HEK293 (cell line): ENCODE data around the gene RPEL1.

Experiments
- CTCF ChIA-PET: fragments of 350-600 bp; formaldehyde crosslinking; extraction: SDS; loops from one replicate; lab custom pipeline; 2021; ENCODE audit warnings: antibody characterized with exemption; lab: Yijun Ruan, JAX
- POLR2A ChIA-PET: fragments of 300-600 bp; formaldehyde crosslinking; extraction: SDS; loops from one replicate; lab custom pipeline; 2020; ENCODE audit warnings: antibody characterized with exemption, inconsistent platforms; lab: Yijun Ruan, JAX
- H3K27ac ChIP-seq: fragments of 200-500 bp; sonication (Bioruptor generic); 2 replicates; pipeline ENCODE4 v1.5.1; 2014; ENCODE audit warnings: low read depth, low read length, control low read depth, inconsistent platforms; ENCODE audit errors: extremely low read depth
- H3K36me3 ChIP-seq, 2 experiments: fragments of 200-500 bp in 1 of 2; sonication (Bioruptor generic) in 1 of 2; 1 replicate in 1 of 2; 2 replicates in 1 of 2; pipeline ENCODE4 v1.5.1; 2014 to 2017; ENCODE audit warnings: inconsistent platforms in 2 of 2, low read length in 2 of 2; ENCODE audit not compliant: control insufficient read depth in 2 of 2, insufficient read depth in 1 of 2
- H3K4me1 ChIP-seq: fragments of 200-500 bp; sonication (Bioruptor generic); 2 replicates; pipeline ENCODE4 v1.5.1; 2014; ENCODE audit warnings: mild to moderate bottlenecking, low read length, inconsistent platforms; ENCODE audit not compliant: control insufficient read depth, insufficient read depth
- H3K4me3 ChIP-seq: 2 replicates; pipeline ENCODE4 v1.5.1; 2011; ENCODE audit warnings: low read depth, mild to moderate bottlenecking, control low read depth, low read length, moderate library complexity
- H3K9me3 ChIP-seq: fragments of 200-500 bp; sonication (Bioruptor generic); 2 replicates; pipeline ENCODE4 v1.5.1; 2014; ENCODE audit warnings: low read depth, low read length, inconsistent platforms; ENCODE audit not compliant: control insufficient read depth, insufficient read depth
- HOXA7 ChIP-seq: sonication (generic); formaldehyde crosslinking; IDR thresholded peaks from 2 replicates; pipeline ENCODE4 v1.8.1; 2022; ENCODE audit warnings: missing genetic modification reagents, borderline replicate concordance
- KLF10 ChIP-seq: fragments of 450-650 bp; IDR thresholded peaks from 2 replicates; pipeline ENCODE4 v1.5.1; 2018; ENCODE audit warnings: missing biosample characterization, mild to moderate bottlenecking, missing genetic modification characterization
- PRDM6 ChIP-seq: fragments of 450-650 bp; formaldehyde crosslinking; IDR thresholded peaks from 2 replicates; pipeline ENCODE4 v1.5.1; 2017; ENCODE audit warnings: missing biosample characterization, missing genetic modification characterization
- SP3 ChIP-seq: fragments of 450-650 bp; formaldehyde crosslinking; IDR thresholded peaks from 2 replicates; pipeline ENCODE4 v1.5.1; 2016; ENCODE audit warnings: missing biosample characterization, missing genetic modification characterization
- TRIM28 ChIP-seq: IDR thresholded peaks from 2 replicates; pipeline ENCODE4 v1.6.1; 2011; ENCODE audit warnings: low read length, control low read depth, borderline replicate concordance
- ZBTB11 ChIP-seq: fragments of 450-650 bp; formaldehyde crosslinking; conservative IDR thresholded peaks from 2 replicates; pipeline ENCODE4 v1.5.1; 2016; ENCODE audit warnings: low read depth, missing biosample characterization, missing genetic modification characterization
- ZBTB26 ChIP-seq: fragments of 450-650 bp; formaldehyde crosslinking; optimal IDR thresholded peaks from 2 replicates; pipeline ENCODE3; 2016; ENCODE audit warnings: missing biosample characterization, mild to moderate bottlenecking, missing genetic modification characterization
- ZBTB7A ChIP-seq: fragments of 450-650 bp; formaldehyde crosslinking; IDR thresholded peaks from 2 replicates; pipeline ENCODE4 v1.5.1; 2016; ENCODE audit warnings: low read depth, missing biosample characterization, missing genetic modification characterization
- ZNF112 ChIP-seq: fragments of 450-650 bp; formaldehyde crosslinking; IDR thresholded peaks from 2 replicates; pipeline ENCODE4 v1.5.0; 2017; ENCODE audit warnings: missing biosample characterization, missing genetic modification characterization
- ZNF133 ChIP-seq: fragments of 450-650 bp; formaldehyde crosslinking; IDR thresholded peaks from 2 replicates; pipeline ENCODE4 v1.5.1; 2016; ENCODE audit warnings: missing biosample characterization, missing genetic modification characterization
- ZNF19 ChIP-seq: fragments of 450-650 bp; formaldehyde crosslinking; IDR thresholded peaks from 2 replicates; pipeline ENCODE4; 2016; ENCODE audit warnings: missing biosample characterization, missing genetic modification characterization, low read depth
- ZNF239 ChIP-seq: fragments of 450-650 bp; formaldehyde crosslinking; IDR thresholded peaks from 2 replicates; pipeline ENCODE4 v1.5.1; 2016; ENCODE audit warnings: missing biosample characterization, missing genetic modification characterization
- ZNF302 ChIP-seq: fragments of 450-650 bp; formaldehyde crosslinking; IDR thresholded peaks from 2 replicates; pipeline ENCODE4 v1.5.1; 2016; ENCODE audit warnings: missing biosample characterization, missing genetic modification characterization, low read depth
- ZNF311 ChIP-seq: fragments of 450-650 bp; formaldehyde crosslinking; IDR thresholded peaks from 2 replicates; pipeline ENCODE4 v1.5.1; 2017; ENCODE audit warnings: missing biosample characterization, missing genetic modification characterization, borderline replicate concordance
- ZNF37A ChIP-seq: fragments of 450-650 bp; IDR thresholded peaks from 2 replicates; pipeline ENCODE4 v1.5.1; 2018; ENCODE audit warnings: missing biosample characterization, missing genetic modification characterization
- ZNF423 ChIP-seq: fragments of 450-650 bp; formaldehyde crosslinking; IDR thresholded peaks from 2 replicates; pipeline ENCODE4 v1.5.1; 2016; ENCODE audit warnings: missing biosample characterization, missing genetic modification characterization
- ZNF596 ChIP-seq: fragments of 450-650 bp; IDR thresholded peaks from 2 replicates; pipeline ENCODE4 v1.5.0; 2018; ENCODE audit warnings: missing biosample characterization, mild to moderate bottlenecking, missing genetic modification characterization, moderate library complexity
- ZNF610 ChIP-seq: fragments of 450-650 bp; formaldehyde crosslinking; IDR thresholded peaks from 2 replicates; pipeline ENCODE4 v1.5.1; 2016; ENCODE audit warnings: missing biosample characterization, missing genetic modification characterization, borderline replicate concordance
- ZNF624 ChIP-seq: fragments of 450-650 bp; formaldehyde crosslinking; IDR thresholded peaks from 2 replicates; pipeline ENCODE4 v1.5.1; 2017; ENCODE audit warnings: missing biosample characterization, missing genetic modification characterization
- ZNF677 ChIP-seq: fragments of 450-650 bp; IDR thresholded peaks from 2 replicates; pipeline ENCODE4 v1.5.0; 2018; ENCODE audit warnings: missing biosample characterization, mild to moderate bottlenecking, missing genetic modification characterization, moderate library complexity
- ZNF704 ChIP-seq: fragments of 450-650 bp; formaldehyde crosslinking; IDR thresholded peaks from 2 replicates; pipeline ENCODE4 v1.5.1; 2016; ENCODE audit warnings: missing biosample characterization, missing genetic modification characterization
- ZNF830 ChIP-seq: fragments of 450-650 bp; IDR thresholded peaks from 2 replicates; pipeline ENCODE4 v1.5.0; 2018; ENCODE audit warnings: missing biosample characterization, missing genetic modification characterization, low read depth, mild to moderate bottlenecking, moderate library complexity
- ZSCAN16 ChIP-seq: fragments of 450-650 bp; formaldehyde crosslinking; IDR thresholded peaks from 2 replicates; pipeline ENCODE4 v1.5.1; 2016; ENCODE audit warnings: missing biosample characterization, missing genetic modification characterization
- ZSCAN30 ChIP-seq: fragments of 450-650 bp; IDR thresholded peaks from 2 replicates; pipeline ENCODE4 v1.5.1; 2018; ENCODE audit warnings: missing biosample characterization, mild to moderate bottlenecking, missing genetic modification characterization, moderate library complexity
- ZSCAN5A ChIP-seq: fragments of 450-650 bp; formaldehyde crosslinking; IDR thresholded peaks from 2 replicates; pipeline ENCODE4 v1.5.1; 2016; ENCODE audit warnings: missing biosample characterization, missing genetic modification characterization
- TF ChIP-seq, protein P1 (sequence below): fragments of 450-650 bp; formaldehyde crosslinking; IDR thresholded peaks from 2 replicates; pipeline ENCODE4 v1.5.1; 2017; ENCODE audit warnings: missing biosample characterization, missing genetic modification characterization
- TF ChIP-seq, protein P2 (sequence below): IDR thresholded peaks from 2 replicates; pipeline ENCODE4 v1.6.1; 2011; ENCODE audit warnings: mild to moderate bottlenecking, low read depth, low read length, borderline replicate concordance

Gene RPEL1

GRCh38 chr10:103284170-103284569 lies 38.5 kb downstream of the RPEL1 start (continued):
- TF ChIP-seq ZBTB11 (tag by site-specific recombination) = no peak
- no peak for TF ChIP-seq TRIM28
- no peak for TF ChIP-seq ZNF677 (tag by site-specific recombination)
- TF ChIP-seq PRDM6 = peak; percentile 82
- TF ChIP-seq, protein P1, sequence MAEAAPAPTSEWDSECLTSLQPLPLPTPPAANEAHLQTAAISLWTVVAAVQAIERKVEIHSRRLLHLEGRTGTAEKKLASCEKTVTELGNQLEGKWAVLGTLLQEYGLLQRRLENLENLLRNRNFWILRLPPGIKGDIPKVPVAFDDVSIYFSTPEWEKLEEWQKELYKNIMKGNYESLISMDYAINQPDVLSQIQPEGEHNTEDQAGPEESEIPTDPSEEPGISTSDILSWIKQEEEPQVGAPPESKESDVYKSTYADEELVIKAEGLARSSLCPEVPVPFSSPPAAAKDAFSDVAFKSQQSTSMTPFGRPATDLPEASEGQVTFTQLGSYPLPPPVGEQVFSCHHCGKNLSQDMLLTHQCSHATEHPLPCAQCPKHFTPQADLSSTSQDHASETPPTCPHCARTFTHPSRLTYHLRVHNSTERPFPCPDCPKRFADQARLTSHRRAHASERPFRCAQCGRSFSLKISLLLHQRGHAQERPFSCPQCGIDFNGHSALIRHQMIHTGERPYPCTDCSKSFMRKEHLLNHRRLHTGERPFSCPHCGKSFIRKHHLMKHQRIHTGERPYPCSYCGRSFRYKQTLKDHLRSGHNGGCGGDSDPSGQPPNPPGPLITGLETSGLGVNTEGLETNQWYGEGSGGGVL (tag by site-specific recombination) = no peak
- no peak for TF ChIP-seq ZNF830
- no peak for TF ChIP-seq ZNF112 (tag by site-specific recombination)
- no peak for TF ChIP-seq KLF10 (tag by site-specific recombination)
- no peak for TF ChIP-seq ZNF610
- TF ChIP-seq ZNF302 (tag by site-specific recombination) = no peak
- no peak for TF ChIP-seq ZNF37A (tag by site-specific recombination)

DNA sequence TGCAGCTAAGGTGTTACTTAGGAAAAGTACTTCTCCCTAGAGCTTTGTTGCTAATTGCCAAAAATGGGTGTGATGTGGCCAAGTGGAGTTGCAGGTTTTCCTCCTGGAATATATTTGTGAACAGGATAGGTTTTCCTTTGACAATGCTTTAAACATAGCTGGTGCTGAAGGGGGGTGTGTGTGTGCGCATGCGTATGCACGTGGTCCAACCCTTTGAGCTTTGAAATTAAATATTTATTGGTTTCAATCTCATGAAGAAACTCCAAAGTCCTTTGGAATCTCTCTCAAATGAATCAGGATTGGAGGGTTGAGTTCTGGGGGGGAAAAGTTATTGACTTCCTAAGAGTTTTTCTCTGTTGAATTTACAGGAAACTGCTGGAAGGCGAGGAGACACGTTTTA lies 42.3 kb downstream of the RPEL1 start:
- no peaks in the 10 kb centered on the region for H3K4me1 ChIP-seq
- H3K9me3 ChIP-seq = no peaks in the 10 kb centered on the region
- no peak overlapping the region for H3K27ac ChIP-seq
- CTCF ChIA-PET = no interaction called here
- peaks cover 0 to 3% of the 10 kb centered on the region in 2 experiments; a peak in 1 of 3 replicates for H3K36me3 ChIP-seq
- H3K4me3 ChIP-seq = no peak overlapping the region
- POLR2A ChIA-PET = no interaction called here
- TF ChIP-seq ZSCAN5A = no peak
- TF ChIP-seq, protein P2, sequence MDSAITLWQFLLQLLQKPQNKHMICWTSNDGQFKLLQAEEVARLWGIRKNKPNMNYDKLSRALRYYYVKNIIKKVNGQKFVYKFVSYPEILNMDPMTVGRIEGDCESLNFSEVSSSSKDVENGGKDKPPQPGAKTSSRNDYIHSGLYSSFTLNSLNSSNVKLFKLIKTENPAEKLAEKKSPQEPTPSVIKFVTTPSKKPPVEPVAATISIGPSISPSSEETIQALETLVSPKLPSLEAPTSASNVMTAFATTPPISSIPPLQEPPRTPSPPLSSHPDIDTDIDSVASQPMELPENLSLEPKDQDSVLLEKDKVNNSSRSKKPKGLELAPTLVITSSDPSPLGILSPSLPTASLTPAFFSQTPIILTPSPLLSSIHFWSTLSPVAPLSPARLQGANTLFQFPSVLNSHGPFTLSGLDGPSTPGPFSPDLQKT = no peak
- TF ChIP-seq ZBTB26 (tag by site-specific recombination) = no peak
- no peak for TF ChIP-seq SP3
- no peak for TF ChIP-seq ZNF133 (tag by site-specific recombination)
- no peak for TF ChIP-seq ZNF624 (tag by site-specific recombination)
- TF ChIP-seq ZBTB7A (tag by site-specific recombination) = no peak
- no peak for TF ChIP-seq ZSCAN16 (tag by site-specific recombination)
- no peak for TF ChIP-seq ZSCAN30 (tag by site-specific recombination)
- TF ChIP-seq ZNF423 (tag by site-specific recombination) = no peak
- no peak for TF ChIP-seq ZNF704 (tag by site-specific recombination)
- no peak for TF ChIP-seq ZNF239
- no peak for TF ChIP-seq ZNF19 (tag by site-specific recombination)
- TF ChIP-seq ZNF596 (tag by site-specific recombination) = no peak
- no peak for TF ChIP-seq ZNF311 (tag by site-specific recombination)
- TF ChIP-seq HOXA7 (CRISPR knock-in tag) = no peak
